Psoas muscle (tissue), 8 donors: ENCODE data around the gene BNIP2. TPM values are rescaled to one million over a fixed set of nuclear protein-coding genes. Genes with fewer than 3 reads are reported as not detected.
A peak's percentile ranks its signal among the peaks of the same experiment; 100 is the strongest.

ENCODE experiments used
- ATAC-seq, 4 donors: fragments of 200-7000 bp; cut with Tn5 transposase; one replicate each; pipeline ENCODE4 v1.9.1; 2020; ENCODE audit warnings: moderate library complexity in 3 of 4, mild to moderate bottlenecking in 2 of 4
- DNase-seq, 2 donors: peaks; one replicate each; pipeline ENCODE4 v3.0.0-alpha.2; 2020
- H3K27ac ChIP-seq: fragments of 200-600 bp; one replicate; pipeline ENCODE4 v1.8.0; 2022
- H3K27me3 ChIP-seq, 3 donors: fragments of 200-600 bp in 1 of 3; one replicate each; pipeline versions ENCODE4 v1.6.1 to v1.8.0; 2013 to 2022; ENCODE audit warnings: low read length in 2 of 3, mild to moderate bottlenecking in 2 of 3, moderate library complexity in 1 of 3; ENCODE audit not compliant: insufficient read depth in 3 of 3
- H3K36me3 ChIP-seq, 2 donors: fragments of 200-600 bp in 1 of 2; one replicate each; pipeline versions ENCODE4 v1.6.1 to v1.8.0; 2013 to 2022; ENCODE audit warnings: low read depth in 1 of 2, mild to moderate bottlenecking in 1 of 2, moderate library complexity in 1 of 2; ENCODE audit not compliant: insufficient read depth in 1 of 2
- H3K4me1 ChIP-seq: fragments of 200-600 bp; one replicate; pipeline ENCODE4 v1.8.0; 2022
- H3K4me3 ChIP-seq: fragments of 200-600 bp; one replicate; pipeline ENCODE4 v1.8.0; 2022; ENCODE audit warnings: mild to moderate bottlenecking
- H3K9me3 ChIP-seq: fragments of 200-600 bp; one replicate; pipeline ENCODE4 v1.8.0; 2022
- CTCF ChIP-seq: fragments of 200-600 bp; IDR thresholded peaks from one replicate; pipeline ENCODE4 v1.8.0; 2022; ENCODE audit warnings: antibody characterized with exemption
- WGBS, 3 donors: extraction: QIAGEN DNeasy Blood & Tissue Kit; methylation state at CpG; one replicate each; pipeline versions ENCODE4 v1.1.6 to v1.1.7; 2013; 5-methylcytosine and 5-hydroxymethylcytosine counted together
- intact Hi-C, 2 donors: fragments of 100-400 bp; cut with DNase I; formaldehyde crosslinking; loops; one replicate each; pipeline versions ENCODE4 v1.11.0 to v1.14.2; 2022
- long read RNA-seq, 2 donors: library from polyadenylated mRNA; unstranded; transcript quantifications; one replicate each; pipeline ENCODE4 v2.0.0, GENCODE V29; 2021
- polyA plus RNA-seq, 3 donors: library from polyadenylated mRNA; stranded (reverse); fragments of 200-250 nt; gene quantifications; one replicate each; pipeline ENCODE4 v1.2.3, GENCODE V29; 2013
- total RNA-seq, 4 donors: library from RNA; stranded (reverse); fragmentation: NEBNext Ultra II Directional in 2 of 4; extraction: Animal tissue kit (Norgen Biotek cat#: 25700) in 2 of 4; gene quantifications; one replicate each; pipeline versions ENCODE4 v1.2.1 to v1.2.4, GENCODE V29; 2021 to 2023
- donor health status: healthy with polysubstance abuse.
- donor health status: DM: no; HTN: no; CAD: no; lungs with moderate emphysema.
- donor health status: Bipolar disorder and iron deficiency.
- donor health status: healthy.
- donor health status: DM: yes; HTN: yes; CAD: no.
- donor health status: DM: no; HTN: no; CAD: no.
- donor health status: DM: no; HTN: no; CAD: no.
- donor health status: DM: yes; HTN: yes; CAD: no.

Gene BNIP2, protein sequence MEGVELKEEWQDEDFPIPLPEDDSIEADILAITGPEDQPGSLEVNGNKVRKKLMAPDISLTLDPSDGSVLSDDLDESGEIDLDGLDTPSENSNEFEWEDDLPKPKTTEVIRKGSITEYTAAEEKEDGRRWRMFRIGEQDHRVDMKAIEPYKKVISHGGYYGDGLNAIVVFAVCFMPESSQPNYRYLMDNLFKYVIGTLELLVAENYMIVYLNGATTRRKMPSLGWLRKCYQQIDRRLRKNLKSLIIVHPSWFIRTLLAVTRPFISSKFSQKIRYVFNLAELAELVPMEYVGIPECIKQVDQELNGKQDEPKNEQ
- total RNA-seq (10 to 100 TPM; 46.7 to 79.0 (median 73.8) TPM), polyA plus RNA-seq (100 to 1,000 TPM in 1 of 3 donors, 10 to 100 TPM in 2; 39.0 to 100 (median 45.6) TPM)
- long read RNA-seq, donor 1, full-length matches to known transcripts = 3 of 50 reads
- long read RNA-seq, donor 1, partial matches to known transcripts = 6 of 50 reads
- long read RNA-seq, donor 1, other reads (novel, unspliced or antisense) = 41 of 50 reads
- long read RNA-seq, donor 2, full-length matches to known transcripts = 4 of 153 reads
- long read RNA-seq, donor 2, partial matches to known transcripts = 17 of 153 reads
- long read RNA-seq, donor 2, other reads (novel, unspliced or antisense) = 132 of 153 reads

- DNase-seq (peak; percentile 99 to 100), ATAC-seq (peak; percentile 95 to 98 (median 96))
- peaks cover 30% of the 10 kb centered on the region for H3K4me1 ChIP-seq
- H3K27ac ChIP-seq = peak within 1 kb of the TSS; percentile 93
- peak within 1 kb of the TSS; percentile 75 for H3K4me3 ChIP-seq
- H3K9me3 ChIP-seq = no peaks in the 10 kb centered on the region
- intact Hi-C loops = loop anchor here in 1 of 2 donors (10.0 kb wide), 1 partner anchor 846 kb away; no protein-coding TSS in a partner anchor
- peaks cover 0 to 8% of the 10 kb centered on the region in 2 donors for H3K36me3 ChIP-seq
- no peak for TF ChIP-seq CTCF
- WGBS, 3 donors = 0 to 1% (median 0%) methylated on average over 66 to 78 of the region's 78 CpGs
- H3K27me3 ChIP-seq = no peaks in the 10 kb centered on the region
Measured at GRCh38 chr15:59688782-59689625, at the start of gene BNIP2. BNIP2 (minus strand) TSS chr15:59689320; CDS start chr15:59682457, 6,863 bp downstream.

DNA sequence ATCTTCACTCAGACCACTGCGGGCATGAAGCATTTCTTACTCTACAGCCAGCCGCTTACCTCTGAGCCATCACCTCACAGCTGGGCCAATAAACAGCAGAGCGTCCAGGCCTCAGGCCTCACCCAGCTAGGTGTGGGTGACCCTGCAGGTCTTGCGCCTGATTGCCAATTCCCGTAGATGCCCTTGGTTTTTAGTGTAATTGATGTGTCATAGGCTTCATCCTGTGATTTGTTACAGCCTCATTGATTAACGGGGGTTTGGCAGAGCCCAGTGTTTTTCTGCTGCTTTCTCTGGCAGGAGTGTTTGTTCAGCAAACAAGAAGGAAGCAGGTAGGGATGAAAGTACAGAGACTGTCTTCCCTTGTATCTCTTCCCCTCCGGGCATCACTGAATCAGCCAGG, 49.6 kb upstream of the BNIP2 start:
- WGBS, 3 donors = 75 to 79% (median 76%) methylated on average over 7 of the region's 7 CpGs

GRCh38 chr15:59736181-59736580, 47.1 kb upstream of the BNIP2 start:
- intact Hi-C loops = no loop called here
- no peaks in the 10 kb centered on the region for H3K27me3 ChIP-seq
- no peaks in the 10 kb centered on the region for H3K4me1 ChIP-seq
- no peak overlapping the region for H3K27ac ChIP-seq
- no peak for DNase-seq
- no peaks in the 10 kb centered on the region for H3K9me3 ChIP-seq
- H3K4me3 ChIP-seq = no peak overlapping the region
- 74 to 86% (median 77%) methylated on average over 7 of the region's 7 CpGs for WGBS, 3 donors
- no peaks in the 10 kb centered on the region for H3K36me3 ChIP-seq
- TF ChIP-seq CTCF = peak; percentile 19
- ATAC-seq = peak in 2 of 4 donors; percentile 32 to 61

More for the DNA sequence above, 49.6 kb upstream of the BNIP2 start:
- no peak overlapping the region for H3K4me3 ChIP-seq
- TF ChIP-seq CTCF = no peak
- intact Hi-C loops = no loop called here
- H3K9me3 ChIP-seq = no peaks in the 10 kb centered on the region
- no peak for DNase-seq
- ATAC-seq = no peak
- peaks cover 0 to 5% (median 0%) of the 10 kb centered on the region in 3 donors for H3K27me3 ChIP-seq
- H3K36me3 ChIP-seq = no peaks in the 10 kb centered on the region
- no peaks in the 10 kb centered on the region for H3K4me1 ChIP-seq
- H3K27ac ChIP-seq = no peak overlapping the region

DNA sequence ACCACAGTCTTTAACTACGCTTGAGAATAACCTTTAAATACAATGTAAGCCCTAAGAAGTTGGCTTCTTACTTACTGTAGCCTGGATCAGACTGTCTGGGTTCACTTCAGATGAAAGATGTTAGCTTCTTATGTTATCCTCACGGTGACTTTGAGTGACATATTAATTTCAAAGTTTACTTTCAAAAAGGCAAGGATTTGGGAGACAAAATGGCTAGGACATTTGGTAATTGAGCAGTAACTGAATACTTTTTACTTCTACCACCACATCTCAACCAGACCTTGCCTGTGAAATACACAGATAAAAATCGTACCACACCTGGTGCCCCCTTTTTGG, 36.0 kb upstream of the BNIP2 start:
- Histone ChIP-seq H3K36me3 (no peaks in the 10 kb centered on the region), H3K9me3 (no peaks in the 10 kb centered on the region), H3K27me3 (no peaks in the 10 kb centered on the region), H3K4me3 (no peak overlapping the region), H3K4me1 (peaks cover 14% of the 10 kb centered on the region), H3K27ac (peak overlapping the region; percentile 72)
- no peak for TF ChIP-seq CTCF
- DNase-seq (no peak), ATAC-seq (no peak)
- 20 to 35% (median 21%) methylated on average over 3 of the region's 3 CpGs for WGBS, 3 donors
- intact Hi-C loops = loop anchor here in 1 of 2 donors (5.0 to 10.0 kb wide), 3 partner anchors 33 to 600 kb away; no protein-coding TSS in a partner anchor
